ENCODE measurements around the gene TULP1.

Gene TULP1

GRCh38 chr6:35511562-35511941 is 1.1 kb downstream of the TULP1 start:
- ATAC-seq (ENCODE audit: insufficient read depth, low read depth) (no peak), DNase-seq (no peak)
- H3K4me1 ChIP-seq (ENCODE audit: insufficient read depth, low read length) = no peaks in the 10 kb centered on the region
- H3K4me2 ChIP-seq (ENCODE audit: insufficient read depth, low read length) = no peak overlapping the region
- no peak overlapping the region for H2AFZ ChIP-seq (ENCODE audit: low read depth, low read length)
- TF ChIP-seq CTCF (IDR thresholded peaks at IDR 0.05; ENCODE audit: borderline replicate concordance, extremely low read depth, low read length, poor library complexity, severe bottlenecking) = no peak
- H3K4me3 ChIP-seq (ENCODE audit: low read depth in 1 of 2, low read length in 2 of 2) = no peak overlapping the region
- peaks cover 9% of the 10 kb centered on the region for H3K27me3 ChIP-seq (ENCODE audit: insufficient read depth, low read length, poor library complexity)
- no peak overlapping the region for H3K9ac ChIP-seq (ENCODE audit: low read depth, low read length)
- no peaks in the 10 kb centered on the region for H4K20me1 ChIP-seq (ENCODE audit: insufficient read depth, low read length)
- H3K9me3 ChIP-seq (ENCODE audit: insufficient read depth, low read length, severe bottlenecking) = no peaks in the 10 kb centered on the region
- no peak overlapping the region for H3K27ac ChIP-seq (ENCODE audit: low read length)
- no peaks in the 10 kb centered on the region for H3K36me3 ChIP-seq (ENCODE audit: insufficient read depth, low read length)
- H3K79me2 ChIP-seq (ENCODE audit: insufficient read depth, low read length) = no peaks in the 10 kb centered on the region

DNA sequence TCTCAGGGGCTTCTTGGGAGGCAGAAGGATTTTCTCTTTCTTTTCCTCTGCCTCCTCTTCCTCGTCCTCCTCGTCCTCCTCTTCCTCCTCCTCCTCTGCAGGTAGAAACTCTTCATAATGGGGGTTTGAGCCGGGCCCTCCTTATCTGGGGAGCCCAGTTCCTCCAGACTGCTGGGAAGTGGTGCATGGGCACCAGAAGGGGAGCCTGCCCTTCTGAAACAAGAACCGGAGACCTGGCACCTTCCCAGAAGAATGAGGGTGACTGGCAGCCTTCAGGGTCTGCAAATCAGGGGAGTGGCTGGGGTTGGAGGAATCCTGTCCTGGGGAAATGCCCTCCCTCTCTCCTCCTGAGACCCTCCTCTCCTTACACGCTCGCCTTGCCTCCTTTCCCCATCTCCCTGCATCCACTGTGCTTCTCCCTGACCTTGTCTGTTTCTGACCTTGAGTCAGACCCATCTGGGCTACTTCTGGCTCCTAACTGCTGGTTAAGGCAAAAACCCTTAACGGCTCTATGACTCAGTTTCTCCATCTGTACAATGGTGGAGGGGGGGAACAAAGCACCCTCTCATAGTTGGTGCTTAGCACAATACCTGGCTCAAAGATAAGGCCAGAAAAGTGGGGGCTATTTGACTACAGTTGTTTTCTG is 1.7 kb downstream of the TULP1 start:
- TF ChIP-seq EZH2 (IDR thresholded peaks at IDR 0.05; ENCODE audit: borderline replicate concordance, low read depth, low read length, severe bottlenecking) (no peak), CTCF (IDR thresholded peaks at IDR 0.05; ENCODE audit: borderline replicate concordance, extremely low read depth, low read length, poor library complexity, severe bottlenecking) (no peak)
- Histone ChIP-seq H3K9ac (ENCODE audit: low read depth, low read length) (no peak overlapping the region), H3K9me3 (ENCODE audit: insufficient read depth, low read length, severe bottlenecking) (no peaks in the 10 kb centered on the region), H3K4me3 (ENCODE audit: low read depth in 1 of 2, low read length in 2 of 2) (no peak overlapping the region), H2AFZ (ENCODE audit: low read depth, low read length) (no peak overlapping the region), H3K27ac (ENCODE audit: low read length) (no peak overlapping the region), H4K20me1 (ENCODE audit: insufficient read depth, low read length) (no peaks in the 10 kb centered on the region), H3K79me2 (ENCODE audit: insufficient read depth, low read length) (no peaks in the 10 kb centered on the region), H3K4me2 (ENCODE audit: insufficient read depth, low read length) (no peak overlapping the region), H3K36me3 (ENCODE audit: insufficient read depth, low read length) (no peaks in the 10 kb centered on the region), H3K4me1 (ENCODE audit: insufficient read depth, low read length) (no peaks in the 10 kb centered on the region), H3K27me3 (ENCODE audit: insufficient read depth, low read length, poor library complexity) (peaks cover 9% of the 10 kb centered on the region)
- ATAC-seq (ENCODE audit: insufficient read depth, low read depth) = no peak
- DNase-seq = no peak

- no peak overlapping the region for H3K27ac ChIP-seq (ENCODE audit: low read length)
- no peak for TF ChIP-seq EZH2 (IDR thresholded peaks at IDR 0.05; ENCODE audit: borderline replicate concordance, low read depth, low read length, severe bottlenecking)
- no peak for TF ChIP-seq CTCF (IDR thresholded peaks at IDR 0.05; ENCODE audit: borderline replicate concordance, extremely low read depth, low read length, poor library complexity, severe bottlenecking)
- H3K4me3 ChIP-seq (ENCODE audit: low read depth in 1 of 2, low read length in 2 of 2) = no peak overlapping the region
- H3K9me3 ChIP-seq (ENCODE audit: insufficient read depth, low read length, severe bottlenecking) = no peaks in the 10 kb centered on the region
- ATAC-seq (ENCODE audit: insufficient read depth, low read depth) (no peak), DNase-seq (no peak)
- H3K79me2 ChIP-seq (ENCODE audit: insufficient read depth, low read length) = no peaks in the 10 kb centered on the region
- H4K20me1 ChIP-seq (ENCODE audit: insufficient read depth, low read length) = no peaks in the 10 kb centered on the region
- H3K4me2 ChIP-seq (ENCODE audit: insufficient read depth, low read length) = no peak overlapping the region
- H3K36me3 ChIP-seq (ENCODE audit: insufficient read depth, low read length) = no peaks in the 10 kb centered on the region
- H2AFZ ChIP-seq (ENCODE audit: low read depth, low read length) = no peak overlapping the region
- peaks cover 9% of the 10 kb centered on the region for H3K27me3 ChIP-seq (ENCODE audit: insufficient read depth, low read length, poor library complexity)
- no peaks in the 10 kb centered on the region for H3K4me1 ChIP-seq (ENCODE audit: insufficient read depth, low read length)
- no peak overlapping the region for H3K9ac ChIP-seq (ENCODE audit: low read depth, low read length)
Measured at GRCh38 chr6:35508542-35508941, 4.2 kb downstream of the TULP1 start.

DNA sequence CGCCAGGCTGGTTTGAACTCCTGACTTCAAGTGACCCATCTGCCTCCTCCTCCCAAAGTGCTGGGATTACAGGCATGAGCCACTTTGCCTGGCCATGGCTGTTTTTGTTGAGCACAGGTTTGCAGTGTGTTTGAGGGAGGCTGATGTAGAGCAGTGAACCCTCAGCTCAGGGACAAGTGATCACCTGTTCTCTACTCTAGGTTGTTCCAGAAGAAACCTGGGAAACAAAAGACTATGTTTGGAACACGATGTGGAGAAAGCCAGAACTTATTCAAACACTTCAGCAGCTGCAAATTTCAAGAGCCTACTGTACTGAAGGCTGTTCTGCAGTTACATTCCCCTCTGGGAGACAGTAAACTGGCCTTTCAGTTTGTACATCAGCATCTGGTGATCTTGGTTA is 4.7 kb downstream of the TULP1 start:
- DNase-seq (no peak), ATAC-seq (ENCODE audit: insufficient read depth, low read depth) (no peak)
- Histone ChIP-seq H2AFZ (ENCODE audit: low read depth, low read length) (no peak overlapping the region), H4K20me1 (ENCODE audit: insufficient read depth, low read length) (no peaks in the 10 kb centered on the region), H3K27me3 (ENCODE audit: insufficient read depth, low read length, poor library complexity) (peaks cover 9% of the 10 kb centered on the region), H3K79me2 (ENCODE audit: insufficient read depth, low read length) (no peaks in the 10 kb centered on the region), H3K9me3 (ENCODE audit: insufficient read depth, low read length, severe bottlenecking) (no peaks in the 10 kb centered on the region), H3K9ac (ENCODE audit: low read depth, low read length) (no peak overlapping the region), H3K4me2 (ENCODE audit: insufficient read depth, low read length) (no peak overlapping the region), H3K27ac (ENCODE audit: low read length) (no peak overlapping the region), H3K36me3 (ENCODE audit: insufficient read depth, low read length) (no peaks in the 10 kb centered on the region), H3K4me3 (ENCODE audit: low read depth in 1 of 2, low read length in 2 of 2) (no peak overlapping the region), H3K4me1 (ENCODE audit: insufficient read depth, low read length) (no peaks in the 10 kb centered on the region)
- no peak for TF ChIP-seq CTCF (IDR thresholded peaks at IDR 0.05; ENCODE audit: borderline replicate concordance, extremely low read depth, low read length, poor library complexity, severe bottlenecking)
- TF ChIP-seq EZH2 (IDR thresholded peaks at IDR 0.05; ENCODE audit: borderline replicate concordance, low read depth, low read length, severe bottlenecking) = no peak

All from DND-41 (cell line).